Fibroblast of the aortic adventitia (primary cell): ENCODE results near the gene GGPS1. TPM values are rescaled to one million over a fixed set of nuclear protein-coding genes. Genes with fewer than 3 reads are reported as not detected.
"Not testable (repeated sequence)": the region's sequence is repeated elsewhere in the genome, so short reads cannot be mapped to it uniquely, and the experiment has no call there.

ENCODE experiments used
- DNase-seq: peaks from one replicate; pipeline ENCODE4 v3.0.0-alpha.2; 2010; ENCODE audit warnings: low read depth
- H3K4me3 ChIP-seq: 2 replicates; pipeline ENCODE4 v1.5.1; 2011; ENCODE audit warnings: low read depth, mild to moderate bottlenecking, control low read depth, low read length, moderate library complexity
- CTCF ChIP-seq: IDR thresholded peaks from 2 replicates; pipeline ENCODE4 v1.5.1; 2011; ENCODE audit warnings: mild to moderate bottlenecking, low read length, control low read depth, inconsistent platforms; ENCODE audit not compliant: insufficient read depth
- total RNA-seq: library from RNA; depleted of rRNA; stranded (reverse); fragments of >200 nt; gene quantifications from 2 replicates; pipeline ENCODE4 v1.2.3, GENCODE V29; 2012; ENCODE audit warnings: low replicate concordance

GGPS1 gene
- total RNA-seq, 1 donor: 41.8 TPM

DNA sequence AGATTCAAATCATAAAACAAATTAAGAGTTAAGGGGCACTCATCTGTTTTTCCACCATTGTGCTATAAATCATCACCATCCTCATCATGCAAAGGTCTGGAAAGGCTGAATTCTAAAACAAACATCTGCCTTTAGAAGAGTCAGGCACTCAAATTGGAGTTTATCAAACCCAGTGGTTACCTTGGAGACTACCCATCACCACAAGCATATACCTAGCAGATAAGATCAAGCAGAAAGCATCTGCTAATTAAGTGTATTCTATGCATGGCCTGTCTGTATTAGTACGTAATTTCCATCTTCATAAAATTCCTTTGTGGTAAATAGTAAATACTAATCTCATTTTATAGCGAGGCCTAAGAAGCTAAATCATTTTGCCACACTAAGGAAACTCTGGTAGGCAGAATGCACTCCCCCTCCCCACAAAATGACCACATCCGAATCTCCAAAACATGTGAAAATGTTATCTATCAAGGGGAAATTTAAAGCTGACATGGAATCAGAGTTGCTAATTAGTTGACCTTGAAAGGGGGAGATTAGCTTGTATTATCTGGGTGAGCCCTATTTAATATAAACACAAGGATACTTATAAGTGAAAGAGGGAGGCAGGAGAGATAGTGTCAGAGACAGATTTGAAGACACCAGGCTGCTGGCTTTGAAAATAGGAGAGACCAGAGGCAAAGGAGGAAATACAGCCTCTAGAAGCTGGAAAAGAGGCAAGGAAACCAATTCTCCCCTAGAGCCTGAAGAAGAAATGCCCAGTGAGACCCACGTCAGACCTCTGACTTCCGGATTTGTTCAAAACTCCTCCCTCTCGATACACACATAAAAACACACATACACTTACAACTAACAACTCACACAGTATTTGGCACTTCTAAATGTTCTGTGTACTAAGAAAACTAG is 23.6 kb upstream of the GGPS1 start:
- no peak for TF ChIP-seq CTCF
- no peak for DNase-seq
- H3K4me3 ChIP-seq: no peak overlapping the region

- no peak for TF ChIP-seq CTCF
- no peak overlapping the region for H3K4me3 ChIP-seq
- no peak for DNase-seq
Measured at GRCh38 chr1:235307158-235308124, 20.9 kb upstream of the GGPS1 start.

GRCh38 chr1:235309206-235309605 is 19.2 kb upstream of the GGPS1 start:
- H3K4me3 ChIP-seq, DNase-seq: not testable (repeated sequence)

GRCh38 chr1:235313262-235313661 is 15.1 kb upstream of the GGPS1 start:
- TF ChIP-seq CTCF: no peak
- no peak for DNase-seq
- no peak overlapping the region for H3K4me3 ChIP-seq

DNA sequence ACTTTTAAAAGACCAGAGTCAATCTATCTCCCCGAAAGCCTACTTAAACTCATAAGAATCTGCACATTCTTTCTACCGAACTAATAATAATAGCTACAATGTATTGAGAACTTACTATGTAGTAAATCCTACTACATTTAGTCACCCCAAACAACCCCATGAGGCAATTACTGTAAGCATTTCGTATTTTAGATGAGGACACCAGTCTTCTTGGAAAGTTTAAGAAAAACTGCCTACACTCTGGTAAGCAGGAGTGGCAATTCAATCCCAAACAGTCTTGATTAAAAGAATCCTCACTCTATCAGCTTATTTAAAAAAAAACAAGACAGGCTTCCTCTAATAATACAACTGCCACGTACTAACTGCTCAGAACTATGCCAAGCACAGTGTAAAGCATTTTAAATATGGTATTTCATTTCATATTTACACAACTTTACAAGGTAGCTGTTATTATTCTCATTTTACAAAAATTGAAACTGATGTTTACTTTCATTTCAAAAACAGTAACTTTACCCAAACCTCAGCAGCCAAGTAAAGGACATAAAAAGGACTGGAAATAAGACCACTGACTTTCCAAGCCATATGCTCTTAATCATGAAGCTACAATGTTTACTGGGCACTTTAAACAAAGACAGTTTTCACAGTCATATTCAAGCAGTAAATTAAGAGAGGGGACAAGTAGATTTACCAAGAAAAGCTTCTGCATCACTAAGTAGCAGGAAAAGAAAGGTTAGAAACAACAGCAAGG is 14.3 kb upstream of the GGPS1 start:
- no peak overlapping the region for H3K4me3 ChIP-seq
- no peak for DNase-seq
- TF ChIP-seq CTCF: no peak

DNA sequence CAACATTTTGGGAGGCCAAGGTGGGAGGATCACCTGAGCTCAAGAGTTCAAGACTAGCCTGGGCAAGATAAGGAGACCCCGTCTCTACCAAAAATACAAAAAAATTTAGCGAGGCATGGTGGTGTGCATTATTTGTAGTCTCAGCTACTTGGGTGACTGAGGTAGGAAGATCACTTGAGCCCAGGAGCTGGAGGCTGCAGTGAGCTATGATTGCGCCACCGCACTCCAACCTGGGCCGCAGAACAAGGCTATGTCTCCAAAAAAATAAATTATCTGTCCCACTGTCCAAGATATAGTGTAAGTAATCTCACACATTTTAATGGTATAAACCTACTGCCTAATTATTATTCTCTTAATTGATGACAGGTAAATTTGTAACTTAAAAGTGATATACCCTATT is 13.2 kb upstream of the GGPS1 start:
- no peak for TF ChIP-seq CTCF
- no peak for DNase-seq
- H3K4me3 ChIP-seq: no peak overlapping the region
